Glutamatergic neuron (in vitro differentiated cells): ENCODE data around the gene PDLIM5. TPM values are rescaled to one million over a fixed set of nuclear protein-coding genes. Genes with fewer than 3 reads are reported as not detected.

Source experiments
- DNase-seq: peaks from one replicate; pipeline ENCODE4 v3.0.0; 2022
- H3K27ac Mint-ChIP-seq: one replicate; pipeline ENCODE4 v1.8.0; 2020; ENCODE audit warnings: mild to moderate bottlenecking, mixed read lengths, inconsistent platforms; ENCODE audit not compliant: unreplicated experiment
- H3K27me3 Mint-ChIP-seq: one replicate; pipeline ENCODE4 v1.8.0; 2020; ENCODE audit warnings: mild to moderate bottlenecking, moderate library complexity, mixed read lengths, inconsistent platforms; ENCODE audit not compliant: unreplicated experiment
- H3K36me3 Mint-ChIP-seq: one replicate; pipeline ENCODE4 v1.8.0; 2020; ENCODE audit warnings: mild to moderate bottlenecking, mixed read lengths, inconsistent platforms; ENCODE audit not compliant: unreplicated experiment
- H3K4me1 Mint-ChIP-seq: one replicate; pipeline ENCODE4 v1.8.0; 2020; ENCODE audit warnings: mild to moderate bottlenecking, low read depth, mixed read lengths, inconsistent platforms; ENCODE audit not compliant: unreplicated experiment
- H3K4me3 Mint-ChIP-seq: one replicate; pipeline ENCODE4 v1.8.0; 2020; ENCODE audit warnings: mild to moderate bottlenecking, mixed read lengths, inconsistent platforms; ENCODE audit not compliant: unreplicated experiment
- H3K9me3 Mint-ChIP-seq: one replicate; pipeline ENCODE4 v1.8.0; 2020; ENCODE audit warnings: mild to moderate bottlenecking, moderate library complexity, mixed read lengths, inconsistent platforms; ENCODE audit not compliant: unreplicated experiment
- total RNA-seq: library from RNA; stranded (reverse); fragmentation: NEBNext Ultra II Directional; extraction: Animal tissue kit (Norgen Biotek cat#: 25700); gene quantifications from one replicate; pipeline ENCODE4 v1.2.1, GENCODE V29; 2021; ENCODE audit not compliant: unreplicated experiment
- TF ChIP-seq, protein P1 (sequence below): fragments of 200-600 bp; sonication (generic); IDR thresholded peaks from one replicate; pipeline ENCODE4 v1.5.0; 2021; ENCODE audit not compliant: partially characterized antibody, unreplicated experiment

The PDLIM5 gene
- total RNA-seq, 1 donor from 2014 or later = 32.7 TPM

DNA sequence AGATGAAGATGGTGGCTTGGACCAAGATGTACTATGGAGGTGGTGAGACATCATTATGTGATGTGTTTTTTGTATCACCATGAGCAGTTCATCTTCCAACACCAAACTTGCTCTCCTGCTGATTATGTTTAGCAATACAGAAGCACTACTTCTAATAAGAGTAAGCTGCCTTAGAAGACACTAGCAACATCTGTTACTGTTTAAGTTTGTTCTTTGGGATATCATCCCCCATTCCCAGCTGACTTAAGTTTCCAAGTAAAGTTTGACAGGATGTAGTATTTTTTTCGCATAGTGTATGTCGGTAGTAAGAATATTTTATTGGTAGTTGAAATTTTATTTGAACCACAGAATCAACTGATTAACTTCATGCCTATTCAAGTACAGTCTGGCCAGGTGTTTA, 182.5 kb downstream of the PDLIM5 start:
- Mint-ChIP-seq H3K36me3 (no peaks in the 10 kb centered on the region), H3K27ac (no peak overlapping the region), H3K4me3 (no peak overlapping the region), H3K4me1 (peaks cover 28% of the 10 kb centered on the region), H3K9me3 (no peaks in the 10 kb centered on the region), H3K27me3 (no peaks in the 10 kb centered on the region)
- no peak for DNase-seq
- TF ChIP-seq, protein P1, sequence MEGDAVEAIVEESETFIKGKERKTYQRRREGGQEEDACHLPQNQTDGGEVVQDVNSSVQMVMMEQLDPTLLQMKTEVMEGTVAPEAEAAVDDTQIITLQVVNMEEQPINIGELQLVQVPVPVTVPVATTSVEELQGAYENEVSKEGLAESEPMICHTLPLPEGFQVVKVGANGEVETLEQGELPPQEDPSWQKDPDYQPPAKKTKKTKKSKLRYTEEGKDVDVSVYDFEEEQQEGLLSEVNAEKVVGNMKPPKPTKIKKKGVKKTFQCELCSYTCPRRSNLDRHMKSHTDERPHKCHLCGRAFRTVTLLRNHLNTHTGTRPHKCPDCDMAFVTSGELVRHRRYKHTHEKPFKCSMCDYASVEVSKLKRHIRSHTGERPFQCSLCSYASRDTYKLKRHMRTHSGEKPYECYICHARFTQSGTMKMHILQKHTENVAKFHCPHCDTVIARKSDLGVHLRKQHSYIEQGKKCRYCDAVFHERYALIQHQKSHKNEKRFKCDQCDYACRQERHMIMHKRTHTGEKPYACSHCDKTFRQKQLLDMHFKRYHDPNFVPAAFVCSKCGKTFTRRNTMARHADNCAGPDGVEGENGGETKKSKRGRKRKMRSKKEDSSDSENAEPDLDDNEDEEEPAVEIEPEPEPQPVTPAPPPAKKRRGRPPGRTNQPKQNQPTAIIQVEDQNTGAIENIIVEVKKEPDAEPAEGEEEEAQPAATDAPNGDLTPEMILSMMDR = no peak

DNA sequence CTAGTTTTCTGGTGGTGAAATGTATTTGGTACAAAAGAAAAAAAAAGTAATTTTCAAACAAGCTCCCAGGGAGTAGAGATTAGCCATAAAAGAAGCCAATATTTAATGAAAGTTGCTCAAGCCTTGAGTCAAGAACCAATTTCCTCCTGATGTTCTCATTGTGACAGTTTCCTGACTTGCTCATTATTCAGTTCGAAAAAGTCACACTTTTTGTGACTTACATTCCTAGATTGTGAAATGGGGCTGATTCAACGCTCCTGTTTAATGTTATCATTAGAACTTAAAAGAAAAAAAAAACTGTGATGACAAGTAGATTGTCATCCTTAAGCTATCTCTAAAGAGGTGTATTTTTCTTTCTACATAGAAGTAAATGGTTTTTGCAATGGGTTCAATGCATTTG, 183.4 kb downstream of the PDLIM5 start:
- Mint-ChIP-seq H3K27me3 (no peaks in the 10 kb centered on the region), H3K9me3 (no peaks in the 10 kb centered on the region), H3K36me3 (no peaks in the 10 kb centered on the region)

DNA sequence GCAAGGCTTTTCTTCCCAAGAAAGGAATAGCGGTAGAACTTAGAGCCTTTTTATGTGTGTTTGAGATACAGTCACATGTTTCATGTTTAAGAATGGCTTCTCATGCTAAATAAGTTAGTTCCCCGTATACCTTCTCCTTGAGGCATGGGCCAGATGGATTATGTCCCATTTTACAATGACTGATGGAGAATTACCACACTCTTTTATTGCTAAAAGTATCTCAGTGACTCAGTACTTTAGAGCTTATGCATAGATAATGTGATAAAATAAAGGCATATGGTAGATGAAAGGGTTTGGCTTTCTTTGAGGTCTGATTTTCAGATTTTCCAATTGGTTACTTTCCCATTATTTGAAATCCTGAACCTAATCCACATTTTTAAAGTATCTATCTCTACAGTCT, 184.3 kb downstream of the PDLIM5 start:
- Mint-ChIP-seq H3K36me3 (no peaks in the 10 kb centered on the region), H3K4me3 (no peak overlapping the region), H3K9me3 (no peaks in the 10 kb centered on the region), H3K27ac (no peak overlapping the region), H3K27me3 (no peaks in the 10 kb centered on the region), H3K4me1 (peaks cover 21% of the 10 kb centered on the region)
- DNase-seq = no peak
- TF ChIP-seq, protein P1 = no peak

More for the DNA sequence above, 183.4 kb downstream of the PDLIM5 start:
- H3K4me1 Mint-ChIP-seq = peaks cover 21% of the 10 kb centered on the region
- DNase-seq = no peak
- H3K27ac Mint-ChIP-seq = no peak overlapping the region
- TF ChIP-seq, protein P1 = no peak
- H3K4me3 Mint-ChIP-seq = no peak overlapping the region

DNA sequence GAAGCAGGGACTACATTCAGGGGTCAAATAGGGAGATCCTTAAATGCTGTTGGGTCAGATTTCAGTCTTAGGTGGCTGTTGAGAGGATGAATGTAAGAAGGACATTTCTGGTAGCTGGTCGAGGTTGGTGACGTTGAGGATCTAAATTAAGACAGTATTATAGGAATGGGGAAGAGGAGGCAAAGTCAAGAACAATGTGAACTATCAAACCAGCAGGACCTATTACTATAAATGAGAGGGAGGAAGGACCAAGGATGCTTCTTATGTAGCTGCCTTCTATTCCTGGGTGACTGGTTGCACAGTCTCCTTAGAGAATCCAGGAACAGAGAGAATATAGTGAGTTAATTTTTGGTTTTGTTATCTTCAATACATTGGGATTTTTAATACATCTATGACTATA, 187.6 kb downstream of the PDLIM5 start:
- TF ChIP-seq, protein P1 = no peak
- H3K4me3 Mint-ChIP-seq = no peak overlapping the region
- H3K27me3 Mint-ChIP-seq = no peaks in the 10 kb centered on the region
- DNase-seq = no peak
- no peaks in the 10 kb centered on the region for H3K9me3 Mint-ChIP-seq
- peaks cover 14% of the 10 kb centered on the region for H3K4me1 Mint-ChIP-seq
- no peak overlapping the region for H3K27ac Mint-ChIP-seq
- H3K36me3 Mint-ChIP-seq = no peaks in the 10 kb centered on the region

DNA sequence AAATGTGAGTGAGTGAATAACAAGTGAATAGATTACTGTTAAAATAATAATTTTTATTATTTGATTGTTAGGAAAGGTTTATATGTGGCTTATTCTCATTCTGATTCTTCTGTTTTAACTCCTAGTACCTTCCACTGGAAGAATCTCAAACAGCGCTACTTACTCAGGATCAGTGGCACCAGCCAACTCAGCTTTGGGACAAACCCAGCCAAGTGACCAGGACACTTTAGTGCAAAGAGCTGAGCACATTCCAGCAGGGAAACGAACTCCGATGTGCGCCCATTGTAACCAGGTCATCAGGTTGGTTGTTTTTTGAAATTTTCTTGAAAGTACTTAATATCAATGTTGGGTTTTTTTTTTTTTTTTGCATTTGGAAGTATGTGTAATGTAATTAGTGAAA, 188.4 kb downstream of the PDLIM5 start:
- Mint-ChIP-seq H3K36me3 (no peaks in the 10 kb centered on the region), H3K27ac (no peak overlapping the region), H3K27me3 (no peaks in the 10 kb centered on the region), H3K4me3 (no peak overlapping the region), H3K4me1 (peaks cover 14% of the 10 kb centered on the region), H3K9me3 (no peaks in the 10 kb centered on the region)
- DNase-seq = no peak
- TF ChIP-seq, protein P1 = no peak
